Renal pelvis (tissue), 4 donors: ENCODE data around the gene CHPF. TPM values are rescaled to one million over a fixed set of nuclear protein-coding genes. Genes with fewer than 3 reads are reported as not detected.
A peak's percentile ranks its signal among the peaks of the same experiment; 100 is the strongest.

Experiments
- DNase-seq: peaks from one replicate; pipeline ENCODE4 v3.0.0-alpha.2; 2013
- polyA plus RNA-seq, 3 donors: library from polyadenylated mRNA; unstranded; fragments of 120-200 nt; gene quantifications; one replicate each; pipeline ENCODE4 v1.2.1, GENCODE V29; 2013; ENCODE audit not compliant: insufficient read length in 3 of 3

CHPF gene
- polyA plus RNA-seq, 3 donors: 29.3 to 45.3 (median 34.6) TPM

- DNase-seq: no peak
Observed at GRCh38 chr2:219554350-219554749, 10.7 kb upstream of the CHPF start.

DNA sequence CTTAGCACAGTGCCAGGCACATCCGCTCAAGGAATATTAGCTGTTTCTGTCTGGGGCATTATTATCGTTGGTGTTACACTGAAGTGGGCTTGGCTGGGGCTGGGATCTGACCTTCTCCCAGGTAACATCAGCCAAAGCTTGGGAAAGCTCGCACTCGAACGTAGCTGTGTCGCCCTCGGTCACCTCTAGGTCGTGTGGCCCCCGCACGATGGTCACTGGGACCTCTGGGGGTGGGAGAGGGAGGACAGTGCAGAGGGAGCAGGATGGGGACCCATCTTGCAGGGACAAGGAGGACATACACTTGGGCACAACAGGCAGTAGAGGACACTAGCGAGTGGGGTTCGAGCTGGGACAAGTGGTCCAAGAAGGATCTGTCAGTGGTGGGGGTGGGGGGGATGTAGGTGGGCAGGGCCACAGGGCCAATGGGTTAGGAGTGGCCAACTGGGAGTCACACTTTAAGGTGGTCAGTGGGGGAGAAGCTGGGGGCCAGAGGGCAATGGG is 9.9 kb upstream of the CHPF start:
- no peak for DNase-seq

- DNase-seq: no peak
Observed at GRCh38 chr2:219553168-219553417, 9.5 kb upstream of the CHPF start.

- DNase-seq: peak; percentile 84
Observed at GRCh38 chr2:219552382-219553167, 9.0 kb upstream of the CHPF start.

DNA sequence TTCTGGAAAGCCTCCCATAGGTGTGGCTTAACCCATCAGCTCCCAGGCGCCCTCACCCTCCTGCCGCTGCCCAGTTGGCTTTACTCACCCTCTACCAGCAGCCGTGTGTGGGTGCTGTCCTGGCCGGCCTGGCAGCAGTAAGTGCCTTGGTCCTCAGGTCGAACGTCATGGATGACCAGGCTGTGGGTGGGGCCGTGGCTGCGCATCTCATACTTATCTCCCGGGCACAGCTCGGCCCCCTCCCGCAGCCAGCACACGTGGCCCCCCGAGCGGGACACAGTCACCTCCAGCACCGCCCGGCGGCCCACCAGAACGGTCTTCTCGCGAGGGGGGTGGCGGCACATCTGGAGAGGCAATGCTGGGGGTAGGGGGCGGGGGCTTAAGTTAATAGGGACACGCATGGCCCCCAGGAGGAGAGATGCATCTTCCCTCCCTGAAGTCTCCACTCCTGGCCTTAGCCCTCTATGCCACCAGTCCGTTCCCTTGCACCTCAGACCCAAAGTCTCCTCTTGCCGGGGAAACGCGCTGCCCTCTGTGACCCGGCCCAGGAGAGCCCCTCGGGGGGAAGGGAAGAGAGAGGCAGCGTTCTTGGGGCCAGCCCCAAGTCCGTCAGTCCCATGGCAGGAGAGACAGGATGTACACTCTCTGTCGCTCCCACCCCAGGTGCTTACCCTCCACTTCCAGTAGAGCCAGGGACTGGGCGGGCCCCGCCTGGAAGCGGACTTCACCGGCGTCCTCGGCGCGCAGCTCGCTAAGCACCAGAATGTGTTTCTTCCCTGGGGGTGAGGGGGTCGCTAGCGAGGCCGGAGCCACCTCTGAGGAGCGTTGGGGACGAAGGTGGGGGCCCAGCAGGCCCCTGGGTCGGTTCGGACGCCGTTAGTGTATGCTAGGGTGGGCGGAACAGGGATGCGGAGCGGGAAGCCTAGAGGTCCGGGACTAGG is 8.1 kb upstream of the CHPF start:
- no peak for DNase-seq

DNA sequence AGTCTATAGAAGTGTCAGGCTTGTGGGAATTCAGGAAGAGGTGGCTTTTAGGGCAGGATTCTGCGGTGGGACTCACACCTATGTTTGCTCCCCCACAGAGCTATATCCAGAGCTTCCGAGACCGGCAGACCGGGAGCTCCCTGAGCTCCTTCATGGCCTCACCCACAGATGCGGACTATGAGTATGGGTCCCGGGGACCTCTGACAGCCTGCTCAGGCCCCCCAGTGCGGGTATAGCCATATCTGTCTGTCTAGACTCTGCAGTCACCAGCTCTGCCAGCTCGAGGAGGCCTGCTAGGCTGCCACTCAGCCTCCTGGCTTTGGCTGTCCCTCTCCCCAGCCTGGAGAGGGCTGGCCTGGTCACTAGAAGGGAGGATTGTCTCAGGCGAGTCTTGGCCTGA is 6.0 kb upstream of the CHPF start:
- DNase-seq: no peak

DNA sequence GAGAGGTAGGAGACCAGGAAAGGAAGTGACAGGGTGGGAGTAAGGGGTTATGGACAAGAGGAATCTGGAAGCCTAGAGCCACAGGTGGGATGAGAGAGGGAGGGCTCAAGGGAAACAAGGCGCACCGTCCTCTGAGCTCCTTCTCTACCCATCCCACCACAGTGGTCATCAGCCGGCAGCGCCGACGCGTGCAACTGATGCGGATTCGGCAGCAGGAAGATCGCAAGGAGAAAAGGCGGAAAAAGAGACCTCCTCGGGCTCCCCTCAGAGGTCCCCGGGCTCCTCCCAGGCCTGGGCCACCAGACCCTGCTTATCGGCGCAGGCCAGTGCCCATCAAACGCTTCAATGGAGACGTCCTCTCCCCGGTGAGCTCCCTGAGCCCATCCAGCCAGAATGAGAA is 5.4 kb upstream of the CHPF start:
- DNase-seq: no peak

- DNase-seq: no peak
Observed at GRCh38 chr2:219547621-219548020, 4.0 kb upstream of the CHPF start.

DNA sequence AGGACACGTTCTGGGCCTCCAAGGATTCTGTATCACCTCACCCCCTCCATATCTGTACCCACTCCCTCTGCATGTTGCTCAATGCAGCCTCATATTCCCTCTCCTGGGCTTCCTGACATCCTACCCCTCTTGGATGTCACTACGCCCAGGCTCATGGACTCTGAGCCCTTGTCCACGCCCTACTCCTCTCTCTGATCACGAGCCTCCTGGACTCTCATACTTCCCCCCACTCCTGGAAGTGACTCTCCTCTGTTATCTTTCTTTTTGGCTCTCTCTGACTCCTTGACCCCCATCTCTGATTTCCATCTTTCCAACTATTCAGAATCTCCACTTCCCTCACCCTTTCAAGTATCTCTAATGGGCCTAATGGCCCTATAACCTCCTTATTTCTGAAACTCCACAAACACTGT is 2.3 kb upstream of the CHPF start:
- DNase-seq: no peak

DNA sequence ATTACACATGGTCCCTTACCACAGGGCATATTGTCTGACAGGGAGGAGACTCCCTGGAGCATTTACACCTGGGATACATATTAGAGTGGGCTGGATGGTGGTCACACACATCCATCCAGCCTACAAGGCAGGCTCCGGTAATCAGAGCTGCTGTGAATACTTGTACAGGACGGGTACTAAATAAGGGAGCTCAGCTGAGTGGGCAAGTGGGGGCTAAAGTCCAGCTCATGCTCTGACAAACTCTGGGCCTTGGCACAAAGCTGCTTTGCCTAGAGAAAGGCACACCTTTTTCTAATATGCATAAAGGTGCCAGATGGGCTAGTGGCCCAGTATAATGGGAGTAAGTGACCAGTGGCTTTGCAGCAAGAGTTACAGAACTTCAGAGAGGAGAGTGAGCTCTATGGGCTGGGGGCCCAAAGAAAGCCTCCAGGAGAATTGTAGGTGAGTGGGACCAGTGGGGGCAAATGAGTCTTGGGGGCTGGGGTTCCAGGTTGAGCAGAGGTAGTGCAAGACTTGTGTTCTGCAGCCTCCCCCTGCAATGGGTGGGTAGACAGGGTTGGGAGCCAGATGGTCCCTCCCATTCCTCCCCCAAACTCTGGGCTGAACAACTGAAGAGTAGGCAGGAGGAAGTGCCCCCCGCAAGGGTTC is 1.8 kb upstream of the CHPF start:
- no peak for DNase-seq

DNA sequence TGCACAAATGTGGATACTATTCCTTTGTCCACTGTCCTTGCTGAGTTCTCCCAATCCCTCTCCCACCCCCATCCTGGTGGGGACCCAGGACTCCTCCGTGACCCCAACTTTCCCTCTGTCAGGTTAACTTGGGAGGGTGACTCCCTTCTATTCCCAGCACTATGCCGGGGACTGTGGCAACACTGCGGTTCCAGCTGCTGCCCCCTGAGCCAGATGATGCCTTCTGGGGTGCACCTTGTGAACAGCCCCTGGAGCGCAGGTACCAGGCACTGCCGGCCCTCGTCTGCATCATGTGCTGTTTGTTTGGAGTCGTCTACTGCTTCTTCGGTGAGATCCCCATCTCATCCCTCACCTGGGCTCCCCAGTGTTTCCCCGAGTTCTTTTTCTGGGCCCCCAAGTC is 958 bp upstream of the CHPF start:
- DNase-seq: no peak

DNA sequence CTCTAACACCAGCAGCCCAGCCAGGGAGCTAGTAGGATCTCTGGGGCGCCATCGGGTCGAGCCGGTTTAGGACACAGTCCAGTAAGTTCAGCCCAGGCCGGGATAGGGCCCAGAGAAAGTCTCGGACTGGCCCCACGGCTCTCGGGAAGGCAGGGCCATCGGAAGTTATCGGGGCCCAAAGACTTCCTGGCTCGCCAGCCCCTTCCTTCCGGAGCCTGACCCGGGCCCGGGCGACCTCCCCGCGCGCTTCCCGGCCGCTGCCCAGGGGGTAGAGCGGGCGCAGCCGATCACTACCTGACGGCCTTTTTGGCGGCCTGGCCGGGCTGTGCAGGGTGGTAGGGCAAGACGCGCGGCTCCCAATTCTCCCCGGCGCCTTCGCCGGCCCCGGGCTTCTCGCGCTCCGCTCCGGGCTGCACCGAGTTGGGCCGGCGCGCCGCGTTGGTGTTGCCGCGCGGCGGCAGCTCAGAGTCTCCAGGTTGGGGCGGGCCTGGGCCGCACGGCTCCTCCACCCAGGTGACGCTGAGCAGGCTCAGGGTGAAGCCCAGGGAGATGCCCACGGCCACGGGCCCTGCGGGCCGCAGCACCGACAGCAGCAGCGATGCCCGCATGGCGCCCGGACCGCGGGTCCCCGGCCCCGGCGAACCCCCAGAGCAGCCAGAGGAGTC is 546 bp downstream of the CHPF start:
- no peak for DNase-seq

GRCh38 chr2:219541611-219542180 is 1.9 kb downstream of the CHPF start:
- DNase-seq: peak; percentile 75

DNA sequence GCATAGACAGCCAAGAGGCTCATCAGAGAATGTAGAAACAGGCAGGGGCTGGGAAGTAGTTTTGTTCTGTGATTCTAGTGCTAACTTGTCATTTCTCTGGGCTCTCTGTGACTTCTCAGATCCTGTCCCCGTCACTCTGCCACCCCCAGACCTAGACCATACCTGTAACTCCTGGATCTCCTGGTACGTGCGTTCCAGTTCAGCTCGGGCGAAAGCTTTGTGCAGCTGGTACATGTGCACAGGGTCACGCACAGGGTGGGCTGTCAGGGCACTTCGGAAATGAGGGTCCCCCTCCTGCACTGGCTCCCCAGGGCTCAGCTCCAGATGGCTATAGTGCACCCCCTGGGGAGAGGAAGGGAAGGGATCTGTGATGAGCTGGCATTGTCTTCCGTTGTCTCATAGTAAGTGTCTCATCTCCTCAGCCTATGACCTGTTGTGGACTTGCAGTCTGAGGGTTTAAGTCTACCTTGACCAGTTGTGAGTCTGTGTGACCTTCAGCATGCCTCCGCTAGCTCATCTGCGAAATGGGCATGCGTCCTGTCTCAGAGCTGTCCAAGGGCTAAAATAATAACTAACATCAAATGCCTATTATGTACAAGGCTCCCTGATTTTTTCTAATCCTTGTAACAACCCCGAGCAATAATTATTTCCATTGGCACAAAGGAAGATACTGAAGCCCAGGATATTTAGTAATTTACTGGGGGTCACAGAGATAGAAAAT is 2.7 kb downstream of the CHPF start:
- DNase-seq: no peak

DNA sequence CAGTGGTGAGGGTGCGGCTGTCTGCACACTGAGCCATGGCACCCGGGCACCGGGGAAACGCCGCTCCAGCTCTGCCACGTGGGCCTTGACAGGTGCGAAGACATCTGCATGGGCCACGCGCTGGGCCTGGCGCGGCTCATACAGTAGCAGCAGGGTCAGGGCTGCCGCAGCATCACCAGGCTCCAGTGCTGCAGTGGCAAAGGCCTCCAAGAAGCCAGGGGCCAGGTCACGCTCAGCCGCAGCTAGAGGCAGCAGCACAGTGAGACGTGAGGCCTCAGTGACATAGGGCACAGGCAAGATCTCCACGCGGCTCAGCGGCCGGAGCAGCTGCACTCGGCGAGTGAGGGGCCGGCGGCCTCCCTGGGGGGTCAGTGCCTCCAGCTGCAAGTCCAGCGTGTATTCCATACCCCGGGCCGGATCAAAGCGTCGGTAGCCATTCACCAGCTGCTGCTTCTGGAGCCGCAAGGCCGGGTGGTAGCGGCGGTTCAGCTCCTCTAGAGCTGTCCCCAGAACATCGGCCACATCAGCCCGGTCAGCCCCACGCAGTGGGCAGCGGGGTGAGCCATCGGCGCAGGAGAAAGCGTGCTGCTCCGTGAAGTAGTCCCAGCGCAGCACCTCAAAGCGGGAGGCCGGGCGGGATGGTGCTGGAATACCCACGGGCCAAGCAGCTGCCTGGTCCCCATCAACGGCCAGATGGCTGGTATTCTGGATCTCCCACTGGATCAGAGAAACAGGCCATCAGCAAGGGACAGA is 3.5 kb downstream of the CHPF start:
- DNase-seq: no peak

- no peak for DNase-seq
Observed at GRCh38 chr2:219538956-219539788, 4.4 kb downstream of the CHPF start.

GRCh38 chr2:219538504-219538951 is 5.1 kb downstream of the CHPF start:
- DNase-seq: no peak

- DNase-seq: no peak
Observed at GRCh38 chr2:219537657-219538488, 5.7 kb downstream of the CHPF start.
